Stimulated activated CD4-positive, alpha-beta T cell treated with anti-CD3 and anti-CD28 coated beads, Interleukin-15, amount 100 ng/mL, for 24 hours (primary cell): Measurements from ENCODE around the gene NES.

Source experiments
- DNase-seq: peaks from one replicate; pipeline ENCODE4 v3.0.0-alpha.2; 2020

NES gene

DNA sequence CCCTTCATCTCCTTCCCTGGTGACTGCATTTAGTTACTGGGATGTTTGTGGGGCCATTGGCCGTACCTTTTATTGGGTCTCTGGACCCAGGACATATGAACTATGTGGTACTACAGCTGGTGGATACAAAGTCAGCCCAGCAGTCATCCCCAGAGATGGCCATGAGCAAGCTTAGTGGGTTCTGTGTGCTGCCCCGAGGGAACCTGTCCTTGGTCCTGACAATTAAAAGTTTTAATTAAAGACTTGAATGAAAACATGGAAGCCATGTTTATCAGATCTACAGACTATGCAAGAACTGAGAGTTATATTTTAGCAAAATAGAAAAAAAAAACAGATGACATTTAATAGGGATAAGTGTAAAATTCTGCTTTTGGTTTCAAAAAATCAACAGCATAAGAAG, 2.8 kb upstream of the NES start:
- no peak for DNase-seq

DNA sequence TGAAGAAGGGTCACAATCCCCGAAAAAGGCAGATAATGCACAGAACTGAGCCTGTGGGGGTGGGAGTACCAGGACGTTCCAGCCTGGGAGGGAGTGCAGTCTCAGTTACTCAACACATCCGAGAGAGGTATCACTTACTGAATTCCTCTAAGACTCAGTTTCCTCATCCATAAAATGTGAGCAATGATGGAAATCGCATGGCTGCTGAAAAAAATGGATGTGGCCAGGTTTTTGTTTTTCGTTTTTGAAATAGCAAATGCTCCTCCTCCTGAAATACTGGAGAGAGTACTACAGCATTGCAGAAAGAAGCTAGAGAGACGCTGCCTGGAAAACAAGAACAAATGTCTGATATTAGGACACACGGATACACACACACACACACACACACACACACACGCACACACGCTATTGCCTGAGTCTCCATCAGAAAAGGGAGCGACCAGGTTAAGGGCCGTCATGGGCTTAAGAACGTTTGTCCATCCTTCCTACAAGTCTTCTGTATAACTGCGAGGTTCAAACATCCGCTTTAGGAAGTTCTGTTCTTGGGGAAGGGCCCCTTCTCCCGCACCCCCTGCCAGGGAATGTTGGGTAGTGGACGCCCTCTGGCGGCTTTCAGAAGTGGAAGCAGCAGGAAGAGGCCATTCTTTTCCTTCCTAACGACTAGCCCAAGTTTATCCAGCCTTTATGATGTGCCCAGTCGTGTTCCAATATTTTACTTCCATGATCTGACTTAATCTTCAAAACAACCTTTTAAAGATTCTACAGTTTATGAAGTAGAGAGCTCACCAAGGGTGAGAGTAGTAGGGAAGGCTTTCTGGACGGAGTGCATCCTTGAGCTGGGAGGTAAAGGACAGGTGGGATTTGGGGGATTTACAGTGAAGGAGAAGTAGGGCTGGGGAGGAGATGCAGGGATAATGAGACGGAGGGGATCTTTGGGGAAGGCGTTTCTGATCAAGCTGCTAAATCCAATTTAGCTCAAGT, 699 bp upstream of the NES start:
- DNase-seq, result peak; percentile 33

DNA sequence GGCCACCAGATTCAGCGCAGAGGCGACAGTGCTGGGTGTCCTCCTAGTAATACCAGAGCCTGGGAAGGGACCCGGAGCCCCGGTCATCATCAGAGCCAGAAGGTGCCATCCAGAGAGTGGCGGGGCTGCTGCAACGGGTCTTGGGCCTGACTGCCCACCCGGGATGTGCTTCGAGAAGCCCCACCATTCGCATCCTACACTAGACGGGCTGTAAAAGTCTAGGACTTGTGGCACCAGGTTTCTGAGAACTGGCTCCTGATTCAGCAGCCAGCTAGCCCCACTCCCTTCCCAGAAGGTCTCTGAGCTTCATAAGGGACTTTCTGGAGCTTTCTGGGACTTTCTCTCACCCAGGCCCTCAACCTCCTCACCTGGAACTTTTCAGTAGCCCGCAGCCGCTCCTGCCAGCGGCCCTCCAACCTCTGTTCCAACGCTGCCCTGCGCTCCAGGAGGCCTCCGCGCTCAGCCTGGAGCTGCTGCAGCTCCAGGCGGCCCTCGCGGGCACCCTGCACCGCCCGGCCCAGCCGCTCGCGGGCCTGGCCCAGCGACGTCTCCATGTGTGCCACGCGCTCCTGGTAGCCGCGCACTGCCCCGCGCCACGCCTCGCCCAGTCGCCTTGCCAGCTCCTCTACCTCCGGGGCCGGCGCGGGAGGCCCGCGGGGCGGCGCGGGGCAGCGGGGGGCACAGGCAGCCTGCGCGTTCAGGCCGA, 940 bp downstream of the NES start:
- DNase-seq, result no peak

DNA sequence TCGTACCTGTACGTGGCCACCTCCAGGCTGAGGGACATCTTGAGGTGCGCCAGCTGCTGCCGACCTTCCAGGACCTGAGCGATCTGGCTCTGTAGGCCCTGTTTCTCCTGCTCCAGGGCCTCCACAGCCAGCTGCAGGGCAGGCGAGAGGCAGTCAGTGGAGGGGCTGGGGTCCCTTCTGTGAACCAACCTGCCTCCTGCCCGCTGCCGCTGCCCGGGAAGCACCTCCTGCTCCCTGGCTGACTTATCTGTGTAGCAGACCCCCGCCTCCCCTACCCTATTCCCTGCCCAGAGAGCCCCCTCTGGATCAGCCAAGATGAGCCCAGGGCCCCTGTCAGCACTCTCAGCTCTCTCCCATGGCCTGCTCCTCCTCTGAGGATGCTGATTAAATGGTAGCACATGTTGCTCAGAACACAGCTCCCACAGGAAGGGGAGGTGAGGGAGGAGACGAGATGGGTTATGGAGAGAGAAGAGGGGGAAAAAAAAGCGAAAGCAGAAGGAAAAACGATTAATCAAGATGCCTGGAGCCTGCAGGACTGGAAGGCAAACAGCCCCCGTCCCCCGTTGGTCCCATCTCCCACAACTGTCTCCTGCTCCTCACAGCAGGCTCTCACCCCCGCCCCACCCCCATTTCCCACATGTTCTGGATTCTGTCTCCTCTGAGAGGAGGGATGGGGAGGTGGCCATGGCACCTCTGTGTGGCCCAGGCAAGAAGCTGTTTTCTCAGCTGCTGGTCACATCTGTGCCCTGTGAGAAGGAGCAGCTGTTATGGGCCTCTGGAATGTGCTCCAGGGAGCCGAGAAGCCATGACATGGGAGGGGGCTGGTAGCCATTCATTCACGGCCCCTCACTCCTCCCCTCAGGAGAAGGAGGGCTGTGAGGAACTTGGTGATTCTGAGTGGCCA, 1.7 kb downstream of the NES start:
- DNase-seq, result no peak

DNA sequence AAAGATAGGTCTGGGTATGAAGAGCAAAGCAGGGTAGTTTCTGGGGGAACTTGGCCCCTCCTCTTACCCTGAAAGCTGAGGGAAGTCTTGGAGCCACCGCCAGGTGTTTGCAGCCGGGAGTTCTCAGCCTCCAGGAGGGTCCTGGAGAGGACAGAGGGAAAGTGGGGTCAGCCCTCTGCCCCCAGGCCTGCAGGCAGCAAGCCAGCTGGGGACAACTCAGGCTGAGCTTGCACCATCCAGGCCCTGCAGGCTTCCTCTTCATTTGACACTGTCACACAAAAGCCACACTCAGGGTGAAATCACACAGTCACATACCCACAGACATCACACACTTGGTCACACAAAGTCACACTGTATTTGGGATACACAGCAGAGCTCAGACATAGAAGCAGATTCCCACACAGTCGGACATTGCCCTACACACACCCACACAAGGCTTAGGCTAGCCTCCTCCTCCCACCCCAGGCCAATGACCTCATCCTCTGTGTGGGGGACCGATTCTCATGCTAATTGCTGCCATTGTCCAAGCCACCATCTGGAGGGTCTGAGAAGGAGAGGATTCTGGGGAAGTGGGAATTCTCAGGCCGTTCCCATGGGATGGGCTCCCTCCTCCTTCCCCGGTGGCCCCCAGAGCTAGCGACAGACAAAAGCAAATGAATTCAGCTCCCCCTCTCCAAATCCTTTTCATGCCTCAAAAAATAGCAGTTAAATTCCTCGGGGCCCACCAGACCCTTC, 3.7 kb downstream of the NES start:
- no peak for DNase-seq

DNA sequence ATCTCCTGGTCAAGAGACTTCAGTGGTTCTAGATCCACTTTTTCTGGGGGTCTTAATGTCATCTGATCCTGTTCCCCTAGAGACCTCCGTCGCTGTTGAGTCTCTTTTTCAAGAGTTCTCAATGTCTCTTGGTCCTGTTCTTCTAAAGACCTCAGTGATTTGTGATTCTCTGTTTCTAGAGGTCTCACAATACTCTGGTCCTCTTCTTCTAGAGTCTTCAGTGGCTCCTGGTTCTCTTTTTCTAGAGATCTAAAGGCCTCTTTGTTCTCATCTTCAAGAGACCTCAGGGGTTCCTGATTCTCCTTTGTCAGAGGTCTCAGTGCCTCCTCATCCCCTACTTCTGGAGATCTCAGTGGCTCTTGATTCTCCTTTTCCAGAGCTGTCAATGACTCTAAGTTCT, 5.4 kb downstream of the NES start:
- DNase-seq, result no peak

DNA sequence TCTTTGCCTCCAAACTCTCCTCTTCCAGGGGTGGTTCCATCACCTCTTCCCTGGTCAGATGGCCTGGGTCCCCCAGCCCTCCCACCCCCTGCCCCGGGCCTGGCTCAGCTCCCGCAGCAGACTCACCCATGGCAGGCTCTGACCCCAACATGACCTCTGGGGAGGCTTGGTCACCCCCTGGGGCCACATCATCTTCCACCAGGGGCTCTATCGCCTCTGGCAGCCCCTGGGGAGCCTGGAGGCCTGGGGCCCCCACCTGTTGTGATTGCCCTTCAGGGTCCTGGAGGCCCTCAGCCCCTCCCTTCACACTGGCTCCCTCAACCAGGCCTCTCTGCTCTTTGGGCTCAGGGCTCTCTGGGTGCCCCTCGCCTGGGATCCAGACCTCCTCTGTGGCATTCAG, 6.4 kb downstream of the NES start:
- DNase-seq, result no peak

DNA sequence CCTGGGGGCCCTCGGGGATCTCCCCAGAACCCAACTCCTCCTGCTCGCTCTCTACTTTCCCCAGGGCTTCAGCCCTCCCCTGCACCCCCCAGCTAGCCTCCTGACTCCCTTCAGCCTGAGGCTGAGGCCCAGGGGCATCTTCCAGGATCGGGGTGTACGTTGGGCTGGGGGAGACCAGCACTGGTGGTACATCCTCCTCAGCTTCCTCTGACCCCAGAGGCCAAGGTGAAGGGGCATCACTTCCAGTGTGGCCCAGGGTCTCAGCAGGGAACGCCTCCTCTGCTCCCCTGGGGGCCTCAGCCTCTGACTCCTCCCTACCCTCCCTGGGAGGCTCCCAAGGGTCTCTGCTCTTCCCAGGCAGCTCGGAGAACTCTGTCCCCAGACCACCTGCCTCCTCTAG, 6.8 kb downstream of the NES start:
- no peak for DNase-seq

DNA sequence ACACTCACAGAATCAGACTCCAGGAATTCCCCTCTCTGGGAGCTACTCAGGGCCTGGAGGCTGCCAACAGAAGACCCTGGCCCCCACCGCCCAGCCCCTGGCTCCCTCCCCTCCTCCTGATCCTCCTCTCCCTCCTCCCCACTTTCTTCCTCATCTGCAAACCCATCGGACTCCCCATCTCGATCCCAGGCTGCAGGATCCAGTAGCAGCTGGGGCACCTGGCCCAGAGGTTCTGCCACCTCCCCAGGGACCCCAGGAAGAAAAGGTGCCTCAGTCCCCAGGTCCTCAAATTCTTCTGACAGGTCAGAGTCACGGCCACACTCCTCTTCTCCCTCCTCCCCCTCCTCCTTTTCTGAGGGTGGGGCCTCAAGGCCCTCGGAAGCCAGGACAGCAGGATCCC, 7.4 kb downstream of the NES start:
- no peak for DNase-seq

DNA sequence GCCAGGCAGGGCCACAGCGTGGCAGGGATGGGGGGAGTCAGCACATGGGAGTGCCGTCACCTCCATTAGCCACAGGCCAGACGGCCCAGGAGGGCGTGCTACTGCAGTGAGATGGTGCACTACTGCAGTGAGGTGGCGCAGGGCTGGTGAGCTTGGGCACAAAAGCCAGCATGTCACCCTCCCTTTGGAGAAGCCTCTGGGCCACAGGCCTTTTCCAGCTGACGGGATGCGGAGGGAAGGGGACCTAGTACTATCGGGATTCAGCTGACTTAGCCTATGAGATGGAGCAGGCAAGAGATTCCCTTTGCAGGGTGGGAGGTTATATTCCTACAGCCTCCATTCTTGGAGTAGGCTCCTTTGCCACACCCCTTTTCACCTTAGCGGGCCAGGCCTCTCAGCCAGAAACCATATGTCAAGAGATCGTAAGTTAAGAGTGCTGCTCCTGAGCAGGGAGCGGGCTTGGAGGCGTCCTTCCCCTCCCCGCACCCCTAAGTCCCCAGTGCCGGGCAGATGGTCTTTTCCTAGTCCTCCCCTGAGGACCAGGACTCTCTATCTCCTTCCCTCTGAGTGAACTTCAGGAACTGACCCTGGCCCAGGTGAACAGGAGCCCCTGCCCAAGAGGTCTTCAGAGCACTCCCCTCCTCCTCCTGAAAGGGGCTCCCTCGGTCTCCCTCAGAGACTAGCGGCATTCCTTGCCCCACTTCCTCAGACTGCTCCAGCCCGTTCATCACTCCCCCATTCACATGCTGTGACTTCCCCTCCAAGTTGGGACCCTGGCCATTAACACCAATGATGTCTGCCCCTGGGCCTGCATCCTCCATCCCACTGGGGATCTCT, 8.2 kb downstream of the NES start:
- no peak for DNase-seq

DNA sequence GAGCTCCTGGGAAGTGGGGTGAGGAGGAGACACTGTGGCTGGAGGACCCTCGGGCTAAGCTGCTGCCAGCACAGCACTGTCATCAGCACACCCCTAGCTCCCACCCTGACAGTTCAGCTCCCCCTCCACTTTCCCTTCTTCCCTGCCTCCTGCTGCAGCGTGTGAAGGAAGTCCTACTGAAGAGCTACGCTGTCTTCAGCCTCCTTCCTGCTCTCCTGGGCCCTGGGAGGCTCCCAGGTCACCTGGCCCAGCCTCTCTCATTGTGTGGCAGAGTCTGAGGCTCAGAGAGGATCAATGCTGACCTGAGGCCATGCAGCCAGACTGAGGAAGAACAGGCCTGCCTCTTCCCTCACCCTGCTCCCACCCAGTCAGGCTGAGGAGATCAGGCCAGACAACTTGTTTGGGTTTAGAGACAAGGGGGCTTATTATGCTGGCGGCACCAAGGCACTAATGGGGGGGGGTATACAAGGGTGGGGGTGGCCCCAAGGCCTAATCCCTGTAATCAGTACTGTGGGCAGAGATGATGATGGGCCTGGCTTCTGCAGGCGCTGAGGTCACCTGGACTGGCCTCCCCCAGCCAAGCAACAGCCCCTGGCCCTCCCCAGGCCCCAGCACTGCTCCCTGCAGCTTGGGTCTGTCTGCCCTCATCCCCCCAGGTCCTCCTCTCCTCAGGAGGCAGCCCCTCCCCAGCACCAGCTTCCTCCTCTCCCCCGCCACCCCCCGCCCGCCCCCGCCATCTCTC, 9.1 kb downstream of the NES start:
- no peak for DNase-seq

DNA sequence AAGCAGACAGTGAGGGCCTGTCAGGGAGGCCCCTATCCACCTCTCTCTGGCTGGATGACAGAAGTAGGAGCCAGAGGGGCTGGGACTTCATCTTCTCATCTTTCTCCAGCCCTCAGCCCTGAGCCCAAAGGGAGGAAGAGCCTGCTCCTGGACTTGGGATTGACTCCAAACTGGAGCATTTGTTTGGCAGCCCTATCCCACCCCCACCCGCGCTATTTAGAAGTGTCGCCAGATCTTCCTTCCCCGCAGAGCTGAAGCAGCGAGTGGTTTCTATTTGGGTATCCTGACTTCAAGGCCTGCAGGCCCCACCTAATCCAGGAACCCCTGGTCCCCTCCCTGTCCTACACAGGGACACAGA, 9.6 kb downstream of the NES start:
- DNase-seq, result no peak

DNA sequence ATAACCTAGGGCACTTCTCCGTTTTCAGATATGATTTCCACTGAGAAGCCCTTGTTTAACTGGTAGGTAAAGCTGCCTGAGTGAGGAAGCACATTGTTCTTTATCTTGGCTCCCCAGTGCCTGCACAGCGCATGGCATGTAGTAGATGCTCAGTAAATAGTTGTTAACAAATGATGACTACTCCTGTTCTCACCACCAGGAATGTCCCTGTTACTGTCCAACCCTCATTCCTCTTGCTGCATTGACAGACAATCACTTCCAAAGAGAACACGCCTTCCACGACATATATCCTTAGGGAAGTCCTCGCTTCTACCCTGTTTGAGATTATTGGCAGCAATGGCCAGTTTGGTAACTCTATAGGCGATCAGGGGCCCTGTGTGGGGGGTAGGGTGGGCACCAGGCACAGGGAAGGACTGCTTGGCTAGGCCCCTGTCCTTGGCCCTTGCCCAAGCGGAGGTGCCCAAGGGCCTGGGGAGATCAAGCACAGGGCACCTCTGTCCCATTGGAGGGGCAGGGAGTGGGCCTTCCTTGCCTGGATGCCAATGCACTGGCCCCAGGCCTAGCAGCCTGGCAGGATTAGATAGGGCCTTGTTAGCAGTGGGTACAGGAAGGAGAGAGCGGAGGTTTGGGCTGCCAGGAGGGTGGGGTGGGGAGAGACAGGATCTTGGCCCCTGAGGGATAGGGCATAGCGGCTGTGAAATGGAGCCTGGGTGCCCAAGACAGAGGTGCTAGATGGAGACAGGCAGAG, 10.2 kb downstream of the NES start:
- no peak for DNase-seq

DNA sequence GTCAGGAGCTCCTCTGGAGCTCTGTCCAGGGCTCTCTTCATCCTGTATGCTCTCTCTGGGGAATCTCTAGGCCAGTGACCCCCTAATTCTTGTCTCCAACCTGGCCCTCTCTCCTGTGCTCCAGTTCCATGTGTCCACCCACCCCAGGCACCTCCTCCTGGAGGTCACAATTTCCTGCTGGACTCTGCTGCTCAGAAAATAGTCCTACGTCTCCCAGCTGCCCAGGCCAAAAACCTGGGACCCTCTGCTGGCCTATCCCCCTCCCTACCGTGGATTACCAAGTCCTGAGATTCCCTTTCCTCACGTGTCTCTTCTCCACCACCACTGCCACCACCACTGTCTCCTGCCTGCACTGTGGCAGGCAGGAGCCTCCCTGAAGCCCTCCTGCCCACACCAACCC, 11.7 kb downstream of the NES start:
- no peak for DNase-seq

DNA sequence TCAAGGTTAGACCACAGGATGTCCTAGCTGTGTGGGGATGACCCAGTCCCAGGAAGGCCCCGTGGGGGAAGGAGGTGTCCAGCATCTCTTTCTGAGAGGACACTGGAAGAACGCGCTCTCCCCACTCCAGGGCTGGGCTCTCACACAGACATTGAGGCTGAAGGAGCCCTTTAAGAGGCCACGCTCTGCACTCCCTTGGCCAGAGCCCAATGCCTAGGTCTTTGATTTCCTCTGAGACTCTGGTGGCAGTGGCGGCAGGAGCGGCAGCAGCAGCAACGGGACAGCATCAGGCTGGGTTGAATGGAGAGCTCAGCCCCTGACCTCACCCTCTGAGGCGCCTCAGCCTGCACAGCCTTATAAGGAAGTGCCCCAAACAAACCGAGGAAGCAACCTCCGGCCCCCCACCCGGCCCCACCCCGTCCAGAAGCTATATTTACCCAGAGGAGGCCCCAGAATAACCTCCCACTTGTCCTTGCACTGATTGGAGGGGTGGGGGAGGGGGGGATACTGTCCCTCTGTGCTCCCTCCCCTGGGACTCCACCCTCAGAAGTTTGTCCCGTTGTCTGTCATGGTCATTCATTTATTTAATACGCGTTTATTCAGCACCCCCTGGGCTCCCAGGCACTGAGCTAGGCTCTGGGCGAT, 12.3 kb downstream of the NES start:
- DNase-seq, result no peak

DNA sequence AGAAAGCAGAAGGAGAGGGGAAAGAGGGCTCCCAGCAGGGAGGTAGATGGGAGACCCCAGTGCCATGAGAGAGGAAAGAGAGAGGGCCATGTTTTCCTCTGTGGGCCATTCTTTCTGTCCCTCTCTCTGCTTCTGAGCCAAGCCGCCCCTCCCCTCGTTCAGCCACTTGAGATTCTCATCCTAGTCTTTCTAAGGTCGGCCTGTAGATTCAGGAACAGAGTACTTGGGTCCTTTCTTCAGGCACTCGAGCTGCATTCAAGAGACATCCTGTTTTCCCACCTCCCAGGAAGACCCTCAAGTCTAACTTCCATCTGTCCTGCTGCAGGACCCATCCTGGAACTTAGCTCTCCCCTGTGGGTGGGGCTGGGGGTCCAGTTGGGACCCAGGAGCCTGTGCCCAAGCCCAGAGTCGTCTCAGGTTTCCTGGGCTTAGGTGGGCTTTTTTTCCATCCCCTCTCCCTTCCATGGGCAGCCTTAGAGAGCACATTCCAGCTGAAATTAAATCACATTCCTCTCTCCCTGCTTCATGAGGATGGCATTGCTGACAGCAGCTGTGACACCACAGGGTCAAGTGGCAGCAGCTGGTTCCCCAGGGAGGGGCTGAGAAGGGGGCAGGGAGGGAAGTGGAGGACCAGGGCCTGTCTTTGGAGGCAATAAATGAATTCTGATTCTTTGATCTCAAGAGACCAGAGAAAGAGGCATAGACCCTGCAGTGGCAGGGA, 13.0 kb downstream of the NES start:
- no peak for DNase-seq

DNA sequence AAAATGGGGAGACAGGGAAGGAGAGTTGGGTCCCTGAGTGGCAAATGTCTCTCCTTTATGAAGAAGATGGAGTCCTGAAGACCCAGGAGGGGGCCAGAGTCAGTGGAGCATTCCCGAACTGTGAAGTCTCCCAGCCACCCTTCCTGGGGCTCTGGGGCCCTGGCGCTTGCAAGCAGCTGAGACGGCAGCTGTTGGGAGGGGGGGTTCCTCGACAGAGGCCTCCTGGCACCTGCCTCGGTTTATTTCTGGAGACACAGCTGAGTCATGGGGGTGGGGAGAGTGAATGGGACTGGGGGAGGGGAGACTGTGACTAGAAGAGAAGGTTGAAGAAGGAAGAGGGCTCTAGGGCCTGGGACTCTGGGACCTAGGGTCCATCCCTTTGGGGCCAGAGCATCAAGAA, 14.0 kb downstream of the NES start:
- DNase-seq, result no peak

DNA sequence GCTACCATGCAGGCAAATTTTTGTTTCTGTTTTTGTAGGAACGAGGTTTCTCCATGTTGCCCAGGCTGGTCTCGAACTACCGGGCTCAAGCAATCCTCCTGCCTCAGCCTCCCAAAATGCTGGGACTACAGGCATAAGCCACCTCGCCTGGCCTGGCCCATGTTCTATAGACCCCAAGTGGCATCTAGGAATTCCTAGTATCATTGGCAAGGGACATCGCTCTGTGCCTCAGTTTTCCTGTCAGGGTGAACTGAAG, 14.5 kb downstream of the NES start:
- no peak for DNase-seq
